Measurements from ENCODE around the gene ADGRE1. TPM values are rescaled to one million over a fixed set of nuclear protein-coding genes. Genes with fewer than 3 reads are reported as not detected.

The ADGRE1 gene
- 0.08 TPM in 1 of 2 replicates, not detected in the other for total RNA-seq (2014; rRNA removed; shearing (Covaris generic))
- 0.17 and 0.46 TPM in 2 replicates for total RNA-seq (2022)
- percentile 25 among the genes with signal in this experiment for Bru-seq, nascent RNA
- BruChase-seq, experiment 1, labeled RNA remaining after a 6-hour chase: percentile 17 among the genes with signal in this experiment
- BruChase-seq, experiment 2, labeled RNA remaining after a 2-hour chase: percentile 12 among the genes with signal in this experiment
- long read RNA-seq: 0 reads

- TF ChIP-seq EZH2phosphoT487 (IDR thresholded peaks at IDR 0.05; ENCODE audit: borderline replicate concordance, low read depth, low read length): no peak
- TF ChIP-seq, protein P1, sequence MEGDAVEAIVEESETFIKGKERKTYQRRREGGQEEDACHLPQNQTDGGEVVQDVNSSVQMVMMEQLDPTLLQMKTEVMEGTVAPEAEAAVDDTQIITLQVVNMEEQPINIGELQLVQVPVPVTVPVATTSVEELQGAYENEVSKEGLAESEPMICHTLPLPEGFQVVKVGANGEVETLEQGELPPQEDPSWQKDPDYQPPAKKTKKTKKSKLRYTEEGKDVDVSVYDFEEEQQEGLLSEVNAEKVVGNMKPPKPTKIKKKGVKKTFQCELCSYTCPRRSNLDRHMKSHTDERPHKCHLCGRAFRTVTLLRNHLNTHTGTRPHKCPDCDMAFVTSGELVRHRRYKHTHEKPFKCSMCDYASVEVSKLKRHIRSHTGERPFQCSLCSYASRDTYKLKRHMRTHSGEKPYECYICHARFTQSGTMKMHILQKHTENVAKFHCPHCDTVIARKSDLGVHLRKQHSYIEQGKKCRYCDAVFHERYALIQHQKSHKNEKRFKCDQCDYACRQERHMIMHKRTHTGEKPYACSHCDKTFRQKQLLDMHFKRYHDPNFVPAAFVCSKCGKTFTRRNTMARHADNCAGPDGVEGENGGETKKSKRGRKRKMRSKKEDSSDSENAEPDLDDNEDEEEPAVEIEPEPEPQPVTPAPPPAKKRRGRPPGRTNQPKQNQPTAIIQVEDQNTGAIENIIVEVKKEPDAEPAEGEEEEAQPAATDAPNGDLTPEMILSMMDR (conservative IDR thresholded peaks at IDR 0.05; ENCODE audit: low read length): no peak
- POLR2A ChIA-PET: interaction anchor here (0.5 kb wide), 1 partner anchor 87 kb away, joined by 6 read pairs; no protein-coding TSS in a partner anchor
- CTCF ChIA-PET (ENCODE audit: unreplicated experiment): no interaction called here
- no peaks in the 10 kb centered on the region for H3K9me3 ChIP-seq (ENCODE audit: low read length)
- H3K4me2 ChIP-seq (ENCODE audit: low read length): no peak within 1 kb of the TSS
- DNase-seq (ENCODE audit: low spot score): no peak
- no peak within 1 kb of the TSS for H2AFZ ChIP-seq (ENCODE audit: low read length)
- H3K27ac ChIP-seq (ENCODE audit: low read depth, low read length, poor library complexity, severe bottlenecking): no peak within 1 kb of the TSS
- no peaks in the 10 kb centered on the region for H3K79me2 ChIP-seq (ENCODE audit: insufficient read depth, low read depth, low read length)
- H3K9me2 ChIP-seq (ENCODE audit: insufficient read depth, low read length): no peaks in the 10 kb centered on the region
- intact Hi-C loops (cut with micrococcal nuclease; ENCODE audit: unreplicated experiment): no loop called here
- no TSS peak for BruUV-seq (replicated peaks)
- H3K36me3 ChIP-seq (ENCODE audit: insufficient read depth, low read length): no peaks in the 10 kb centered on the region
- peaks cover 8% of the 10 kb centered on the region for H3K4me1 ChIP-seq (ENCODE audit: insufficient read depth, low read length, poor library complexity, severe bottlenecking)
- H3K4me3 ChIP-seq (ENCODE audit: low read depth, low read length, poor library complexity, severe bottlenecking): no peak within 1 kb of the TSS
- H4K20me1 ChIP-seq (ENCODE audit: insufficient read depth, low read length): no peaks in the 10 kb centered on the region
Observed at GRCh38 chr19:6887316-6887715, at the start of gene ADGRE1. Gene ADGRE1 (plus strand): TSS chr19:6887579. CDS start chr19:6887609, 30 bp downstream.

GRCh38 chr19:6838062-6838655 is 49.2 kb upstream of the ADGRE1 start:
- no peak for TF ChIP-seq EZH2phosphoT487 (IDR thresholded peaks at IDR 0.05; ENCODE audit: borderline replicate concordance, low read depth, low read length)
- TF ChIP-seq, protein P1 (conservative IDR thresholded peaks at IDR 0.05; ENCODE audit: low read length): no peak
- Histone ChIP-seq H3K4me2 (ENCODE audit: low read length) (no peak overlapping the region), H3K9me3 (ENCODE audit: low read length) (no peaks in the 10 kb centered on the region), H3K9me2 (ENCODE audit: insufficient read depth, low read length) (no peaks in the 10 kb centered on the region), H3K36me3 (ENCODE audit: insufficient read depth, low read length) (peaks cover 83% of the 10 kb centered on the region), H3K27ac (ENCODE audit: low read depth, low read length, poor library complexity, severe bottlenecking) (no peak overlapping the region), H4K20me1 (ENCODE audit: insufficient read depth, low read length) (no peaks in the 10 kb centered on the region), H3K4me3 (ENCODE audit: low read depth, low read length, poor library complexity, severe bottlenecking) (no peak overlapping the region), H2AFZ (ENCODE audit: low read length) (no peak overlapping the region), H3K4me1 (ENCODE audit: insufficient read depth, low read length, poor library complexity, severe bottlenecking) (no peaks in the 10 kb centered on the region), H3K79me2 (ENCODE audit: insufficient read depth, low read depth, low read length) (no peaks in the 10 kb centered on the region)
- BruUV-seq (replicated peaks): no TSS peak
- DNase-seq (ENCODE audit: low spot score): no peak
- intact Hi-C loops (cut with micrococcal nuclease; ENCODE audit: unreplicated experiment): no loop called here
- ChIA-PET CTCF (ENCODE audit: unreplicated experiment) (no interaction called here), POLR2A (interaction anchor here (0.6 kb wide), 1 partner anchor 53 kb away, joined by 4 read pairs; no protein-coding TSS in a partner anchor)

Data from OCI-LY7 (cell line).